Testis (tissue), 3 donors: ENCODE results near the gene AOAH. TPM values are rescaled to one million over a fixed set of nuclear protein-coding genes. Genes with fewer than 3 reads are reported as not detected.
"Not testable (repeated sequence)": the region's sequence is repeated elsewhere in the genome, so short reads cannot be mapped to it uniquely, and the experiment has no call there.

Experiments
- DNase-seq: peaks from one replicate; pipeline ENCODE4 v3.0.0-alpha.2; 2019
- H3K27ac ChIP-seq, 2 donors: fragments of 200-600 bp; sonication (generic); one replicate each; pipeline ENCODE4 v1.5.1; 2019
- H3K27me3 ChIP-seq: fragments of 200-600 bp; sonication (generic); one replicate; pipeline ENCODE4 v1.5.1; 2019
- H3K36me3 ChIP-seq: fragments of 200-600 bp; sonication (generic); one replicate; pipeline ENCODE4 v1.5.1; 2017; ENCODE audit warnings: low read depth; ENCODE audit errors: missing control alignments
- H3K4me1 ChIP-seq: fragments of 200-600 bp; sonication (generic); one replicate; pipeline ENCODE4 v1.5.1; 2019
- H3K4me3 ChIP-seq, 2 donors: fragments of 200-600 bp; sonication (generic); one replicate each; pipeline ENCODE4 v1.5.1; 2017 to 2019
- H3K9me3 ChIP-seq: fragments of 200-600 bp; sonication (generic); one replicate; pipeline ENCODE4 v1.5.1; 2017
- POLR2A ChIP-seq: fragments of 450-650 bp; IDR thresholded peaks from one replicate; pipeline ENCODE4 v1.6.1; 2017; ENCODE audit warnings: antibody characterized with exemption, mild to moderate bottlenecking, moderate library complexity
- WGBS, 2 donors: methylation state at CpG; one replicate each; pipeline ENCODE4 v1.1.5; 2018; 5-methylcytosine and 5-hydroxymethylcytosine counted together
- intact Hi-C: fragments of 100-400 bp; cut with DNase I; formaldehyde crosslinking; loops from one replicate; pipeline ENCODE4 v1.15.1; 2023; ENCODE audit warnings: low total_unique reads
- polyA plus RNA-seq: library from polyadenylated mRNA; stranded (reverse); fragments of 350-450 nt; fragmentation: Illumina TruSeq; extraction: RNeasy Lipid Tissue Mini Kit (QIAGEN cat#74804); gene quantifications from one replicate; pipeline ENCODE4 v1.2.3, GENCODE V29; 2014; ENCODE audit warnings: low read depth, low replicate concordance; ENCODE audit not compliant: insufficient read depth
- total RNA-seq, 2 donors: library from RNA; depleted of rRNA; stranded (reverse); fragments of >200 nt; gene quantifications; one replicate each; pipeline ENCODE4 v1.2.3, GENCODE V29; 2016
- TF ChIP-seq, protein P1 (sequence below), 3 experiments: fragments of 450-650 bp in 2 of 3; fragments of 200-600 bp in 1 of 3; sonication (generic) in 1 of 3; IDR thresholded peaks; one replicate each; pipeline ENCODE4 v1.5.1; 2016 to 2019; ENCODE audit warnings: antibody characterized with exemption in 3 of 3, mild to moderate bottlenecking in 2 of 3, moderate library complexity in 1 of 3

The AOAH gene
- total and polyA plus RNA-seq, 3 donors from 2014 or later, result 1.7 to 4.6 (median 3.8) TPM

DNA sequence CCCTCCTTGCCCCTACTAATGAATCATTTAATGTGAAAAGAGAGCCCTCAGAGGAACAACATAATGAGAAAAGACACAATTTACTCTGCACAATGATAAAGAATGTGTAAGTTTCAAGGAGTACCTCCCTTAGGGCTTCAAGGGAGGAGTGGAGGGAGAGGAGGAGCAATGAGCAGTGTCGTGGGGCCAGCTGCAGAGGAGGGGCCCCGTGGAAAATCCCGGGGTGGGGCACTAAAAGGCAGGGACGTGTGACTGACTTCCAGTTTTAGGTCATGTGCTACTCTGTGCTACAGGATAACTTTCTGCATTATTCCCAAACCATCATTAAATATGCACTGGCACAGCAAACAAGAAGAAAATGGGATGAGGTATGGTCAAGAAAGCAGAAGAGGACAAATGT is 226.5 kb downstream of the AOAH start:
- Histone ChIP-seq H3K9me3 (no peaks in the 10 kb centered on the region), H3K4me1 (no peaks in the 10 kb centered on the region), H3K4me3 (no peak overlapping the region), H3K27ac (no peak overlapping the region), H3K36me3 (no peaks in the 10 kb centered on the region), H3K27me3 (no peaks in the 10 kb centered on the region)
- no peak for DNase-seq
- 32 to 35% methylated on average over 4 of the region's 4 CpGs for WGBS, 2 donors
- TF ChIP-seq, protein P1, sequence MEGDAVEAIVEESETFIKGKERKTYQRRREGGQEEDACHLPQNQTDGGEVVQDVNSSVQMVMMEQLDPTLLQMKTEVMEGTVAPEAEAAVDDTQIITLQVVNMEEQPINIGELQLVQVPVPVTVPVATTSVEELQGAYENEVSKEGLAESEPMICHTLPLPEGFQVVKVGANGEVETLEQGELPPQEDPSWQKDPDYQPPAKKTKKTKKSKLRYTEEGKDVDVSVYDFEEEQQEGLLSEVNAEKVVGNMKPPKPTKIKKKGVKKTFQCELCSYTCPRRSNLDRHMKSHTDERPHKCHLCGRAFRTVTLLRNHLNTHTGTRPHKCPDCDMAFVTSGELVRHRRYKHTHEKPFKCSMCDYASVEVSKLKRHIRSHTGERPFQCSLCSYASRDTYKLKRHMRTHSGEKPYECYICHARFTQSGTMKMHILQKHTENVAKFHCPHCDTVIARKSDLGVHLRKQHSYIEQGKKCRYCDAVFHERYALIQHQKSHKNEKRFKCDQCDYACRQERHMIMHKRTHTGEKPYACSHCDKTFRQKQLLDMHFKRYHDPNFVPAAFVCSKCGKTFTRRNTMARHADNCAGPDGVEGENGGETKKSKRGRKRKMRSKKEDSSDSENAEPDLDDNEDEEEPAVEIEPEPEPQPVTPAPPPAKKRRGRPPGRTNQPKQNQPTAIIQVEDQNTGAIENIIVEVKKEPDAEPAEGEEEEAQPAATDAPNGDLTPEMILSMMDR (IDR thresholded peaks at IDR 0.05), result no peak
- TF ChIP-seq POLR2A, result no peak
- intact Hi-C loops, result no loop called here

DNA sequence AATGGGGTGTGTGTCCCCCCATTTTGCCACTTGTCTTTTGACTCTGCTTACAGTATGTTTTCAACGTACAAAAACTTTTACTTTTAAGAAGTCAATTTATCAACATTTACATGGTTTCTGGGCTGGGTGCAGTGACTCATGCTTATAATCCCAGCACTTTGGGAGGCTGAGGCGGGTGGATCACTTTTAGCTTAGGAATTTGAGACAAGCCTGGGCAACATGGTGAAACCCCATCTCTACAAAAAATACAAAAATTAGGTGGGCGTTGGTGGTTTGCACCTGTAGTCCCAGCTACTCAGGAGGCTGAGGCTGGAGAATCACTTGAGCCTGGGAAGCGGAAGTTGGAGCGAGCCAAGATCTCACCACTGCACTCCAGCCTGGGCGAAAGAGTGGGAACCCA is 227.1 kb downstream of the AOAH start:
- intact Hi-C loops, H3K9me3 ChIP-seq, H3K4me3 ChIP-seq, H3K36me3 ChIP-seq, H3K4me1 ChIP-seq, H3K27me3 ChIP-seq, DNase-seq, H3K27ac ChIP-seq: not testable (repeated sequence)
- WGBS, 2 donors, result 93 to 96% methylated on average over 6 of the region's 6 CpGs

DNA sequence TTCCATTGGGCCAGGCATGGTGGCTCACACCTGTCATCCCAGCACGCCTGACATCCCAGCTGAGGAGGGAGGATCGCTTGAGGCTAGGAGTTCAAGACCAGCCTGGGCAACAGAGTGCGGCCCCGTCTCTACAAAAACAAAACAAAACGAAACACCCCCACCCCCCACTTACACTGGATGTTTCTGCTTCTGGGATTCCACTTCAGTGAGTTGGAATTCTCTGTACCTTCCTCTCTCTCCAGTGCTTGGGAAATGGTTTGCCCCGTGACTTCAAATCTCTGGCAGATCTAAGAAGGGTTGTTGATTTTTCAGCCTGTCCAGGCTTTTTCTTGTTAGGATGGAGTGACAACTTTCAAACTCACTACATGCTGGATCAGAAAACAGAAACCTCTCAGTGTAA is 227.7 kb downstream of the AOAH start:
- TF ChIP-seq, protein P1 (IDR thresholded peaks at IDR 0.05), result no peak
- TF ChIP-seq POLR2A, result no peak
- no peak overlapping the region for H3K27ac ChIP-seq
- H3K9me3 ChIP-seq, result no peaks in the 10 kb centered on the region
- H3K27me3 ChIP-seq, result no peaks in the 10 kb centered on the region
- 88 to 89% methylated on average over 6 of the region's 6 CpGs for WGBS, 2 donors
- intact Hi-C loops, result no loop called here
- no peaks in the 10 kb centered on the region for H3K4me1 ChIP-seq
- H3K36me3 ChIP-seq, result no peaks in the 10 kb centered on the region
- no peak for DNase-seq
- H3K4me3 ChIP-seq, result no peak overlapping the region

DNA sequence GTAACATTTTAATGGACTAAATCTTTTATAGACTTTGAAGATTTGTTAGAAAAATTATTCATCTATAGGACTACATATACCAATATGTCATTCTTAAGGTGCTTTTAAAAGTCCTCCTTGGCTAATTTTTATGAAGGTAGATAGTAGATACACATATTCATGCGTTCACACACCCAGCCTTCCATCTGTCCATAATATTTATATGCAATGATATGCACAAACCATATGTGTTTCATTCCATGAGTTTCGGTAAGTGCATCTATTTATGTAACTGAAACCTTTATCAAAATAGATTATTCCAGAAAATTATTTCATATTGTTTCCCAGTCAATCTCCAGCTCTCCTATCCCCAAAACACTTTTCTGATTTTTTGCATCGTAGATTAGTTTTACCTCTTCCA is 233.0 kb downstream of the AOAH start:
- Histone ChIP-seq H3K27me3 (no peaks in the 10 kb centered on the region), H3K9me3 (no peaks in the 10 kb centered on the region), H3K27ac (no peak overlapping the region), H3K36me3 (no peaks in the 10 kb centered on the region), H3K4me3 (no peak overlapping the region), H3K4me1 (no peaks in the 10 kb centered on the region)
- WGBS, 2 donors, result 93 to 97% methylated on average over 3 of the region's 3 CpGs
- intact Hi-C loops, result no loop called here
- no peak for DNase-seq
- TF ChIP-seq POLR2A, result no peak
- TF ChIP-seq, protein P1 (IDR thresholded peaks at IDR 0.05), result no peak

DNA sequence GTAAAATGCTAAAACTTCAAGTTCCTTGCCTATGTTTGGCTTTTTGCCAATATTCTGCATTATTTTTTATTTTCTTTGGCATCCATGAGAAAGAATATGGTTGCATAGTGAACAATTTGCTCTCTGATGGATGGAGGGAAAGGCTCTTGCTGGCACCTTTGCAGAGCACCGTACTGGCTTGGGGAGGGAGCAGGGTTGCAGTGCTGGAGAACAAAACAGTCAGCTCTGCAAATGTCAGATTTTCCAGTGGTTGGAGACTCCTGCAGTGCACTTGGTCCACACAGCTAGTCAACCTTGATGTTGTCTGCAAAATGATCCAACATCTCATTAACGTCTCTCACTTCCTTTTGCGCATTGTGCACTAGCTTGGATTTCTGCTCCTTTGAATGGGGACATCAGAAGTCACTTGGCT is 233.9 kb downstream of the AOAH start:
- H3K9me3 ChIP-seq, result no peaks in the 10 kb centered on the region
- TF ChIP-seq POLR2A, result no peak
- TF ChIP-seq, protein P1 (IDR thresholded peaks at IDR 0.05), result no peak
- intact Hi-C loops, result no loop called here
- H3K36me3 ChIP-seq, result no peaks in the 10 kb centered on the region
- 52 to 60% methylated on average over 3 of the region's 3 CpGs for WGBS, 2 donors
- no peak overlapping the region for H3K27ac ChIP-seq
- H3K4me3 ChIP-seq, result no peak overlapping the region
- DNase-seq, result no peak
- H3K4me1 ChIP-seq, result no peaks in the 10 kb centered on the region
- H3K27me3 ChIP-seq, result no peaks in the 10 kb centered on the region

DNA sequence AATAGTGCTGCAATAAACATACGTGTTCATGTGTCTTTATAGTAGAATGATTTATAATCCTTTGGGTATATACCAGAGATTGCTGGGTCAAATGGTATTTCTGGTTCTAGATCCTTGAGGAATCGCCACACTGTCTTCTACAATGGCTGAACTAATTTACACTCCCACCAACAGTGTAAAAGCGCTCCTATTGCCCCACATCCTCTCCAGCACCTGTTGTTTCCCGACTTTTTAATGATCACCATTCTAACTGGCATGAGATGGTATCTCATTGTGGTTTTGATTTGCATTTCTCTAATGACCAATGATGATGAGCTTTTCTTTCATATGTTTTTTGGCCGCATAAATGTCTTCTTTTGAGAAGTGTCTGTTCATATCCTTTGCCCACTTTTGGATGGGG is 235.6 kb downstream of the AOAH start:
- intact Hi-C loops, H3K36me3 ChIP-seq, H3K4me3 ChIP-seq, H3K9me3 ChIP-seq, H3K27me3 ChIP-seq, H3K27ac ChIP-seq, H3K4me1 ChIP-seq, DNase-seq: not testable (repeated sequence)
- 91 to 95% methylated on average over 5 of the region's 5 CpGs for WGBS, 2 donors
